Medulla oblongata (tissue), 1 donor: ENCODE results near the gene SVBP.
"Not testable (repeated sequence)": the region's sequence is repeated elsewhere in the genome, so short reads cannot be mapped to it uniquely, and the experiment has no call there.

Experiments
- DNase-seq: peaks from one replicate; pipeline ENCODE4 v3.0.0-alpha.2; 2015; ENCODE audit errors: extremely low spot score

The SVBP gene, protein sequence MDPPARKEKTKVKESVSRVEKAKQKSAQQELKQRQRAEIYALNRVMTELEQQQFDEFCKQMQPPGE

DNA sequence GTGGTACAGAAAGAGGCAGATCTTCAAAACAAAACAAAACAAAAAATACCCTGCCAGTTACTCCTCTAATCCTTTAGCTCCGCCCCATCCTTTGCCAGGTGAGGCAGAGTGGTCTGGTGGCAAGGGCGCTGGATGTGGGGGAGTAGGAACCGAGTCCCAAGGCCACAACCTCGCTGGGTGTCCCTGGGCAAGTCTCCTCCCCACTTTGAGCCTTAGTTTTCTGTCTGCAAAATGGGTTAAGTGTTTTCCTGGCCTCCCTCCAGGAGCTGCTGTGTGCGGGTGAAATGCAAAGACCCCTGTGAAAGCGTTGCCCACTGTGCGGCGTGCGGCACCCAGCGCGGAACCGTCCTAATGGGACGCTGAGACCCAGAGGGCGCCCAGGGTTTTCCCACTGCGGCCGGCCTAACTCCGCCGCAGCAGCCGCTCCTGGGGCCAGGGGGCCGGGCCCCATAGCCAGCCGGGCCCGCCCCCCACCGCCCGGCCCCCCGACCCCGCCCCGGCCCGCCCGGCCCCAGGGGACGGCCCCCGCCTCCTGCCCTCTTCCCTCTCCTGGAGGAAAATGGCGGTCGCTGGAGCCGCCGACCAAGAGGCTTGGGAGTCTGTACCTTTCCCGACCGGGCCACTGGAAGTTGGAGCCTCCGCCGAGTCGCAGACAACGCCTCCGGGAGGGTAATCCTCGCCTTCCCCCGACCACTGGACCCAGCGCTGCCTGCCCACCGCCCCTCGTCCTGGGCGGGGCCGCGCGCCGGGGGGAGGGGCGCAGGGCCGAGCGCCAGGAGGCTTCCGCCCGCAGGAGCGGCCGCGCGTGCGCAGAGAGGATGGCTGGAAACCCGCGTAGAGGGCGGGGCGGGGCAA lies at the start of gene SVBP, which contains the start of gene ERMAP:
Gene SVBP (minus strand): TSS at position 813 of the 855 bp plus-strand sequence. CDS start 853 bp downstream, outside the sequence.
Gene ERMAP (plus strand): TSS at position 538 of the 855 bp plus-strand sequence. CDS start 13,327 bp downstream, outside the sequence.
- DNase-seq, result peak; percentile 93

DNA sequence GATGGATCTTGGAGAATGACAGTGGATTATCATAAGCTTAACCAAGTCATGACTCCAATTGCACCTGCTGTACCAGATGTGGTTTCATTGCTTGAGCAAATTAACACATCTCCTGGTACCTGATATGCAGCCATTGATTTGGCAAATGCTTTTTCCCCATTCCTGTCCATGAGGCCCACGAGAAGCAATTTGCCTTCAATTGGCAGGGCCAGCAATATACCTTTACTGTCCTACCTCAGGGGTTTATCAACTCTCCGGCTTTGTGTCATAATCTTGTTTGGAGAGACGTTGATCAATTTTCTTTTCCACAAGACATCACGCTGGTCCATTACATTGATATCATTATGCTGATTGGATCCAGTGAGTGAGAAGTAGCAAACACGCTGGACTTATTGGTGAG lies 49.4 kb upstream of the SVBP start:
- DNase-seq, result no peak

DNA sequence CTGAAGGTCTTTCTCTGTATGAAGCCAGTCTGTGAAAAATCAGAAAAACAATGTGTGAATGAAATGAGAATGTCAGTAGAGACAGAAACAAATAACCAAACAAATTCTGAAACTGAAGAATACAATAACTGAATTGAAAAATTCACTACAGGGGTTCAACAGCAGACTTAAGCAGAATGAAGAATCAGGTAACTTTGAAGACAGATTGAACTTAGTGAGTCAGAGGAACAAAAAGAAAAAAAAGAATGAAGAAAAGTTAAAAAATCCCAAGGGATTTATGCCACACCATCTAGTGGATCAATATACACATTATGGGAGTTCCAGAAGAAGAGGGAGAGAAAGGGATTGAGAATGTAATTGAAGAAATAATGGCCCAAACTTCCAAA lies 43.8 kb upstream of the SVBP start:
- DNase-seq, result no peak

DNA sequence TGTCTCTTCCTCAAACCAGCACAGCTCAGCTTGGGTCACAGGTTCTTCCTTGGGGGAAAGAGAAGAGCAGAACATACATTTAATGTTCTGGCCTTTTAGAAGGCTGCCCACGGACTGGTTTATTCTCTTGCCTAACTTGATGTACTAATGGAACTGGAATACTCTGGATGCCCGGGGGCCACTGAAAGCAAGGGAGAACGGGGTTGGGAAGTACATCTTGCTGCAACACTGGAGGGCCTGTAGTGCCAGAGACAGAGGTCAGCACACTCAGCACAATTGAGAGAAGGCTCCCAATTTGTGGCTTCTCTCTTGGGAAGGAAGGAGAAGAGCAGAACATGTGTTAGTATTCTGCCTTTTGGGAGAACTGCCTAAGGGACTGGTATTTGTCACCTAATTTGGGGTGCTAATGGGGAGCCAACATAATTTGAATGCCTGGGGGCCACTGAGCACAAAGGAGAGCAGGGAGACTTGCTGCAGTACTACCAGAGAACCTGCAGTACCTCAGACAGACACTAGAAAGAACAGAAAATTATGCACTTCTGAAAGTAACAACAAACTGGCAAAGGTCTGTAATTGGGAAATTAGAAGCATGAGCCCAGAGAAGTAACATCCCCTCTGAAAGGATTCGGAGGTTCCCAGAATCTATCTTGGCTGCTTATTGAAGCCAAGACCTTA lies 43.3 kb upstream of the SVBP start:
- DNase-seq, result no peak

DNA sequence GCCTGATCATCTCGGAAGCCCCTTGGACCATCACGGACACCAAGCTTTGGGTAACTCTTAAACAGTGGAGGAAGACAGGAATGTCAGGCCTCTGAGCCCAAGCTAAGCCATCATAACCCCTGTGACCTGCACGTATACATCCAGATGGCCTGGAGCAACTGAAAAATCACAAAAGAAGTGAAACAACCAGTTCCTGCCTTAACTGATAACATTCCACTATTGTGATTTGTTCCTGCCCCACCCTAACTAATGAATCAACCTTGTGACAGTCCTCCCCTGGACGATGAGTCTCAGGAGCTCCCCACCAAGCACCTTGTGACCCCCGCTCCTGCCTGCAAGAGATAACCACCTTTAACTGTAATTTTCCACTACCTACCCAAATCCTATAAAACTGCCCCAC lies 42.2 kb upstream of the SVBP start:
- DNase-seq, result not testable (repeated sequence)

DNA sequence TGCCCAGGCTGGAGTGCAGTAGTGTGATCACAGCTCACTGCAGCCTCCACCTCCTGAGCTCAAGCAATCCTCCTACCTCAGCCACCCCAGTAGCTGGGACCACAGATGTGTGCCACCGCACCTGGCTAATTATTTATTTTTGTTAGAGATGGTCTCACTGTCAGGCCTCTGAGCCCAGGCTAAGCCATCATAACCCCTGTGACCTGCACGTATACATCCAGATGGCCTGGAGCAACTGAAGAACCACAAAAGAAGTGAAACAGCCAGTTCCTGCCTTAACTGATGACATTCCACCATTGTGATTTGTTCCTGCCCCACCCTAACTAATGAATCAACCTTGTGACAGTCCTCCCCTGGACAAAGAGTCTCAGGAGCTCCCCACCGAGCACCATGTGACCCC lies 39.4 kb upstream of the SVBP start:
- not testable (repeated sequence) for DNase-seq

DNA sequence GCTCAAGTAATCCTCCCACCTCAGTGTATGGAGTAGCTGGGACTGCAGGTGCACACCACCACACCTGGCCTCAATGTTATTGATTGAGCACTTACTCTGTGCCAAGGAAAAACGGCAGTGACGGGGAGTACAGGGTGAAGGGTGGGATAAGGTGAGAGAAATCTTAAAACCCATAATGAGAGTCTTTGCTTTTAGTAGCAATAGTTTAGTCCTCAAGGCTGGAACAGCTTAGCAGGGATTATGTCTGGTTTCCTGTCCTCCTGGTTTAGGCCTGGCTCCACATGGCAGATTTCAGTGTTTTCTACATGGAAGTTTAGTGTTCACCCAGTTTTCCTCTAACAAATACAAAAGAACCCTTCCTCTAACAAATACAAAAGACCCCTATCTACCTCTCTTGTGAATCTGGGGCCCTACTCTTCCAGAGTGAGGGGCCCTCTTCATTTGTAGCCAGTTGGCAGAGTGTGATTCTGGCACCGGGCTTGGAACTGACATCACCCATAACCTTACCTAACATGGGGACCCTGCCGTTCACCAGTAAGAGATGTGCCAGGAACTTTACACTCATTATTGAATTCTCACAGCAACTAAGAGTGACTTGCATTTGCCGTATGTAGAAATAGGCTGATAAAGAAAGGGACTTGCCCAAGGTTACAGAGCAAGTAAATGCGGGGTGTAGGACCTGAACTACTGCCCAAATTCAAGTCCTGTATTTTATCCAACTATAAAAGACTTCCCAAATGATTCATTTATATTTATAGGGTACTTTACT lies 36.1 kb upstream of the SVBP start:
- no peak for DNase-seq

DNA sequence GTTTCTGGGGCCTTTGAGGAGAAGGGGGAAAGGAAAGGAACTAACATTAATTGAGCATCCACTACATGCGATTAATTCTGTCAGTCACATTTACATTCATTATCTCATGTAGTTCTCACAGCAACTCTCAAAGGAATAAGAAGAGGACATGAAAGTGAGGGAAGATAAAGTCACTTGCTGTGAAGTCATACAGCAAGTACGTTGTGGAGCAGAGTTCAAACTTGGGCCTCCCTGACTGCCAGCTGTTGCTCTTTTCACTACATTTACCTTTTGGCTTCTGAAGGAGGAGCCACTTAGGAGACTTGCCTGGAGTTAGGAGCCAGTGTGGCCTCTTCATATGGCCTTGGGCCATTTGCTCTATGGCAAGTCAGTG lies 35.4 kb upstream of the SVBP start:
- no peak for DNase-seq

DNA sequence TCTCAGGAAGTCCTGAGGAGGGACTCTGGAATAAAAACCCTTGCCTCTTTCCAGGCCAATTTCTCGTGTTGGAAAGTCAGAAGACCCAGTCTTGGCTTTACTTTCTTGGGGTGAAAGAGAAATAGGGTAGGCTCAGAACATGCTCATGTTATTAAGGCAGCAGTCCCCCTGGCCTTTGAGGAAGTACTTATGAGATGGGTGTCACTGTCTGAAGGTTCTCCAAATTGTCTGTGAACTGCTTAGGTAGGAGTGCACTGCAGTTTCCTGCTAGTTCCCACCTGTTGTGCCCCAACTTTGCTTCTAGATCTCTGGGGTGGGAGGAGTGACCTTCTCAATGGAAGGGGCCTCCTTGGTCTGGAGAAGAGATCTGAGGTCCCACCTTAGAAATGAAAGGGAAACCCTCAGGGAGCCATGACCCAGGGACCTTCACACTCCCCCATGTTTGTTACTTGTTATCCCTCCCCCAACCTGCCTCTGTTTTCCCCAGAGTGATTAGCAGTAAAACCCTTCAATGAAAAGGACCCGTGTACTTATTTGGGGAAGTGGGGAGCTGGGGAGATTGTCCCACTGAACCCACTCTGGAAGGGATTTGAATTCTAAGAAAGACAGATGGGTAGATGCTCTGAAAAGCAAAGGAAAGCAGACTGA lies 34.9 kb upstream of the SVBP start:
- DNase-seq, result no peak

DNA sequence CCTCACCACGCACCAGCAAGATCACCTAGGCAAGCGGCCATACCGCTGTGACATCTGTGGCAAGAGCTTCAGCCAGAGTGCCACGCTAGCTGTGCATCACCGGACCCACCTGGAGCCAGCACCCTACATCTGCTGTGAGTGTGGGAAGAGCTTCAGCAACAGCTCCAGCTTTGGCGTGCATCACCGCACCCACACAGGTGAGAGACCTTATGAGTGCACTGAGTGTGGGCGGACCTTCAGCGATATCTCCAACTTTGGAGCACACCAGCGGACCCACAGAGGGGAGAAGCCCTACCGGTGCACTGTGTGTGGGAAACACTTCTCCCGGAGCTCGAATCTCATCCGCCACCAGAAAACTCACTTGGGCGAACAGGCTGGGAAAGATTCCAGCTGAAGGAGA lies 34.2 kb upstream of the SVBP start:
- no peak for DNase-seq

DNA sequence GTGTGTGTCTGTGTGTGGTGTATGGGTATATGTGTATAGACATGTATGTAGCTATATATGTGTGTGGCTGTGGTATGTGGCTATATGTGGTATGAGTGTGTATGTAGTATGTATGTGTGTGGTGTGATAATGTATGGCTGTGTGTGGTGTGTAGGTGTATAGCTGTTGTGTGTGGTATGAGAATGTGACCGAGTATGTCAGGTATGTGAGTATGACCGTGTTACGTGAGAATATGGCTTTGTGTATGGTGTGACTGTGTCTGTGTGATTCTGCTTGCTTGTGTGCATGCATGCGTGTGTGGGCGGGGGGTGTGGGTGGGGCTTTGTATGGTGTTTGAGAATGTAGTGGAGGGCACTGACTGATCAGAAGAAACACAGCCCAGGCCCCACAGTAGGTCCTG lies 32.7 kb upstream of the SVBP start:
- DNase-seq, result no peak

DNA sequence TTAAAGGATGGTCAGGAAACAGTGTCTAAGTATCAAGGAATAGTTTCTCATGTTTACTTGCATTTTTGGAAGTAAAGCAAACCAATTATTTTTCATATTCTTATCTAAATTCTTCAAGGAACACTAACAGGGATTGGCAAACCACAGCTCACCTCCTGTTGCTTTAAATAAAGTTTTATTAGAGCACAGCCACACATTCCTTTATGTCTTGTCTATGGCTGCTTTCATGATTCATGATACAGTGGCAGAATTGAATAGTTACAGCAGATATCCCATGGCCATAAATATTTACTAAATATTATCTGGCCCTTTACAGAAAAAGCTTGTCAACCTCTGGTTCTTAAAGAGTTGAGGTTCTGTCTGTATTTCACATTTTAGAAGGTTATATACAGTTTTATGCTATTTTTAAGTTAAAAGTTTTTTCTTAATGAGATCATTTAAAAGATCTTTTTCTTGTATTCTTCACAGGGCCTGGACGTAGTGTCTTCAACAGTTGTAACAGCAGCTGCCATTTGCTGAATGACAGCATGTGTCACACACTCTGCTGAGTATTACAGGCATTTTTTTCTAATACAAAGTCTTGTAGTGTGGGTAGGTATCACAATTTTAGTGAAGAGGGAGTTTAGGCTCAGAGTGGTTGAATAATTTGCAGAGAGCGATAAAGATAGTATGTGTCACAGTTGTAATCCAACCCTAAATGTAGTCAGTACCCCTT lies 31.8 kb upstream of the SVBP start:
- DNase-seq, result no peak

DNA sequence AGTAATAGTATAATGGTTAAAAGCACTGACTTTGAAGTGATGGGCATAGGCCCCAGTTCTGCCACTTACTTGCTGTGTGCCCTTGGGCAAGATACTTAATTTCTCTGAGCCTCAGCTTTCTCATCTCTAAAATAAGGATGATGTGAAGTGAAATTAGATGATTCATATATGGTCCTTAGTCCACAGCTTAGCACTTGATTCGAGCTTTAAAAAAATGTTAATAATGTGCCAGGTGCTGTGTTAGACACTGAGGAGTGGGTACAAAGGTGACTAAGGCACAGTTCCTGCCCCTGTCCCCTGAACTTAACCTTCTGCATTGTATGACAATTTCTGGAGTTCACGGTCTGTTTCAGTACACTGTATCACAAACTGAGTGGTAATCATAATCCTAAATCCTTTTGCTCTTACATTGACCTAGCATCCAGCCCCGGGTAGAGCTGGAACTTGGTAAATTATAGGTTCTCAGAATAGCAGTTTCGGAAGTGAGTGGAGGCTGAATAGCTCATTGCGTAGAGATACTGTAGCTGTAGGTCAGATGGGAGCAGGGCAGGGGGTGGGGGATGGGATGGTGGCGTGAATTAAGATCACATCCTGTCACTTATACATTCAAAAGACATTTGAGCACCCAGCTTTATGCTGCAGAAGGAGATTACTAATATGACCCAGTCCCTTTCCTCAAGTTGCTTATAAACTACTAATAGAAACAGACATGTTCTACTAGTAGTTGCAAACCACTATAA lies 30.7 kb upstream of the SVBP start:
- no peak for DNase-seq

DNA sequence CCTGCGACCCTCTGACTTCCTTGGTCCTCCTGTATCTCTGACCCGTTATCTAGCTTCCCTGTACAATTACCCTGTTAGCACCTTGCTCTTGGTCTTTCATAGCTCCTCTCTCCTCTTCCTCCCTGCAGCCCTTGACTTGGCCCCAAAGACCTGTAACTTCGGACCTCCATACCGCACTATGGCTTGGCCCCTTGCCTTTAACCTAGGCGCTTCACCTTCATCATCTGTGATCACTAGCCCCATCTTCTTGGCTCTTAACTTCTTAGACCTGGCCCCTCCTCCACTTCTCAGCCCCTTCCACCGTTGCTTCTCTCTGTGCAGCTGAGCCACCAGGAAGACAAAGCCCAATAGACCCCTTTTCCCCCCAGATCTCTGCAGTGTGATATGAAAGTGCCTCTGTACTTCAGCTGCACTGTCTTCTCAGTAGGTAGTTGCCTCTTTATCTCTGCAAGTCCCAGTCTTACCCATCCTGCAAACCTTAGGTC lies 30.0 kb upstream of the SVBP start:
- DNase-seq, result no peak

DNA sequence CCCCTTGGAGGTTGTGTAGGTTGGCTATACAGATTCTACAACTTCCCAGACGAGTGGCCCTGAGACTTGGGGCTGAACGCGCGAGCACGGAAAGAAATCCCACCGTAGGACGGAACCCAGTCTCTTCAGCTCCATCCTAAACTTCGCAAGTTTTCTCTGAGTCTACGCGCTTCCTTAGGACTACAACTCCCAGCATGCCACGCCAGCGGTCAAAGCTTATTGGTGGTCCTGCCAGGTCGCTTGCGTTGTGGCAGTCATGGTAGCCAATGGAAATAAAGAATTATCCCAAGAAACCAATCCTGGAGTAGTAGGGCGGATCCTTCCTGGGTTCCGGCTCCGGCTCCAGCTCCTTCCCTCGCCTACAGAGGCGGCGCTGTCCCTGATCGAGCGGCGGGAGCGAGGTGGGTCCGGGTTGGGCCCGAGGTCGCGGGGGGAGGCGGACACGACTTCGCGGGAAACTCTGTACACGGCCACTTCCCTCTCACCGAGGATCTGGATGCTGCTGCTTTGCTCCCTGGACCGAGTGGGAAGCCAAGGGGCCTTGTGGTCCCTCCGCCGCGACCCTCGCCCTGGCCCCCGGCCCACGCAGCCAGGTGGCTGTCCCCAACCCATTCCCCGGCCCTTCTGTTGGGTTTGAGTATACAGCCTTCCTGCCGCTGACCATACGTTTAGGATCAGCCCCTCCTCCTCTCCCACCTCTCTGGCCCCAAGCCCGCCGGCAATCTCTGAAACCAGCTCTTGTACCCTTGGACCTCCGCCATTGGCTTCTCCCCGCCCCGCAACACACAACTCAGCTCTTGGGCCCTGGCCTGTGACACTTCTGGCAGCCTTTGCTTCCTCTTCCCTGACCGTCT lies 29.3 kb upstream of the SVBP start, which contains the start of gene ZNF691:
Gene ZNF691 (plus strand): TSS at position 357 of the 854 bp plus-strand sequence. CDS start 3,046 bp downstream, outside the sequence.
- peak; percentile 99 for DNase-seq

DNA sequence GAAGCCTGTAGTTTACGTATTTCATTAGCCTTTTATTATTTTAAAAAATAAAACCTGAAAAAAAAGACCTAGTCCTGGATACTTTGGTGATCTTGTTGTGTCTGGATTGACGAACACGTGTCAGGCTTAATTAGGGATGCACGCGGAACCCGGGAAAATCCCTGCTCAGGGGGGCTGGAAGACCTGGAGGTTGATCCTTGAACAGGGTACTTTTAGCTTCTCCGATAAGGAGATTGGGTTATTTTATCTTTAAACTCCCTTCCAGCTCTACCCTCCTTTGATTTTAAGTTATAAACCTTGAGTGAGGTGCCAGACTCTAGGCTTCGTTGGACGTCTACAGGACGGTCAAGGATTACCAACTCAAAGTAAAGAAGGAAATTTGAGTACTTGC lies 28.7 kb upstream of the SVBP start:
- no peak for DNase-seq

DNA sequence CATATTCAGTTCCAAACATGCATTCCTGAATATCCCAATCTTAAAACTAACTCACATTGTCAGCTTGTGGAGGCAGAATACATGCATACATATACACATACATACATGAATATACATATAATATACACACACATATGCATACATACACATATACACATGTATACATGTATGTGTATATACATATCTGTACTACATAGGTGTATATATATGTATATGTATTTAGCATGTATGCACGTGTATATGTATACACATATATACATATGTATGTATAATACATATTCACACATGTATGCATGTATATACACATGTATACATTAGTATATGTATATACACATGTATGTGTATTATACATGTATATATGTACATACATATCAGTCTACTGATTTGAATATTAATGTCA lies 28.0 kb upstream of the SVBP start:
- no peak for DNase-seq

DNA sequence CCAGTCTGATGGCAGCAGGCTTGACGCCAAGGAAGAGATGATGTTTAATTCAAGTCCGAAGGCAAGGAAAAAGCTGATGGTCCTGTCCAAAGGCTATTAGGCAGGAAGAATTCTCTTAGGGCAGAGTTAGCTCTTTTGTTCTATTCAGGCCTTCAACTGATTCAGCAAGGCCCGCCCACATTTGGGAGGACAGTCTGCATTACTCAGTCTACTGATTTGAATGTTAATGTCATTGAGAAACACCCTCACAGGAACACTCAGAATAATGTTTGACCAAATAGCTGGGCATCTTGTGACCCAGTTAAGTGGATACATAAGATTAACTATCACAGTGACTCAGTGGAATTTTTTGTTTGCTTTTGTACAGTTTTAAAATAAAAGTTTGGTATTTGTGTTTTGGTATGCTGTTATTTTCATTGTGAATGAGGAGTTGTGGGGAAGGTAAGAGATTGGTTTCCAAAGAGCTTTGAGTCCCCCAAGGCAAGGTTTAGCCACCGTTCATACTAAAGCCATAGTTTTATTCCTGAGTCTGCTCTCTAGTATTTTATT lies 27.5 kb upstream of the SVBP start:
- DNase-seq, result no peak
